Activated T-helper 1 cell treated with anti-CD3 and anti-CD28 coated beads, Interleukin-12 subunit alpha, Interleukin-12 subunit beta, Interleukin-2, Interleukin-4 antibody, amounts not matched to agents 30 ng/mL and 10 ng/mL and 1 ng/mL, durations not matched to agents 14 hours and 24 hours and 36 hours (primary cell): ENCODE results near the gene LUC7L2. TPM values are rescaled to one million over a fixed set of nuclear protein-coding genes. Genes with fewer than 3 reads are reported as not detected.
"Not testable (repeated sequence)": the region's sequence is repeated elsewhere in the genome, so short reads cannot be mapped to it uniquely, and the experiment has no call there.

ENCODE experiments used
- DNase-seq: peaks from one replicate; pipeline ENCODE4 v3.0.0; 2021; ENCODE audit warnings: low spot score
- H3K27ac Mint-ChIP-seq: one replicate; pipeline ENCODE4 v1.8.0; 2021; ENCODE audit warnings: mild to moderate bottlenecking, mixed read lengths
- H3K27me3 Mint-ChIP-seq: one replicate; pipeline ENCODE4 v1.8.0; 2022; ENCODE audit warnings: mild to moderate bottlenecking, moderate library complexity, mixed read lengths; ENCODE audit not compliant: insufficient read depth
- H3K36me3 Mint-ChIP-seq: one replicate; pipeline ENCODE4 v1.8.0; 2021; ENCODE audit warnings: low read depth, mixed read lengths
- H3K4me1 Mint-ChIP-seq: one replicate; pipeline ENCODE4 v1.8.0; 2021; ENCODE audit warnings: low read depth, mixed read lengths
- H3K4me3 Mint-ChIP-seq: one replicate; pipeline ENCODE4 v1.8.0; 2021; ENCODE audit warnings: mild to moderate bottlenecking, moderate library complexity, mixed read lengths
- H3K9me3 Mint-ChIP-seq: one replicate; pipeline ENCODE4 v1.8.0; 2021; ENCODE audit warnings: mixed read lengths
- intact Hi-C: fragments of 100-400 bp; cut with micrococcal nuclease; formaldehyde crosslinking; loops from one replicate; pipeline ENCODE4 v1.15.1; 2024
- total RNA-seq: library from RNA; stranded (reverse); gene quantifications from 2 replicates; pipeline ENCODE4 v1.2.3, GENCODE V29; 2022

The LUC7L2 gene
- total RNA-seq, 1 donor from 2014 or later = 179 TPM

GRCh38 chr7:139468281-139468680 lies 108.6 kb downstream of the LUC7L2 start:
- H3K4me3 Mint-ChIP-seq, H3K4me1 Mint-ChIP-seq, intact Hi-C loops, H3K36me3 Mint-ChIP-seq, H3K27me3 Mint-ChIP-seq, H3K9me3 Mint-ChIP-seq, DNase-seq, H3K27ac Mint-ChIP-seq: not testable (repeated sequence)

GRCh38 chr7:139471740-139472353 lies 112.2 kb downstream of the LUC7L2 start:
- Mint-ChIP-seq H3K27ac (no peak overlapping the region), H3K4me3 (no peak overlapping the region), H3K9me3 (no peaks in the 10 kb centered on the region), H3K36me3 (no peaks in the 10 kb centered on the region), H3K4me1 (no peaks in the 10 kb centered on the region), H3K27me3 (no peaks in the 10 kb centered on the region)
- no peak for DNase-seq
- intact Hi-C loops = no loop called here

Other genes starting within 250 kb of the LUC7L2 start
- 14.7 and 15.6 TPM in 2 replicates for gene UBN2, start 128.7 kb upstream of the LUC7L2 start, total RNA-seq
- 3.7 and 6.5 TPM in 2 replicates for gene FMC1, start 18.6 kb upstream of the LUC7L2 start, total RNA-seq
- 0.34 and 0.69 TPM in 2 replicates for gene KLRG2, start 123.8 kb downstream of the LUC7L2 start, total RNA-seq
- not detected in 2 replicates for gene CLEC2L, start 163.8 kb downstream of the LUC7L2 start, total RNA-seq